ENCODE data around the gene BMAL1. TPM values are rescaled to one million over a fixed set of nuclear protein-coding genes. Genes with fewer than 3 reads are reported as not detected.

Gene BMAL1
- total RNA-seq, 1 donor: 13.0 TPM

GRCh38 chr11:13427440-13427839, 149.8 kb downstream of the BMAL1 start:
- Histone ChIP-seq H3K27me3 (ENCODE audit: insufficient read depth, low read length) (no peaks in the 10 kb centered on the region), H3K9me3 (ENCODE audit: low read depth, low read length) (no peaks in the 10 kb centered on the region), H2AFZ (ENCODE audit: low read length) (no peak overlapping the region), H3K4me1 (ENCODE audit: insufficient read depth, low read length) (peaks cover 8% of the 10 kb centered on the region), H3K4me2 (ENCODE audit: insufficient read depth, low read length) (no peak overlapping the region), H3K36me3 (ENCODE audit: insufficient read depth, low read length) (no peaks in the 10 kb centered on the region), H3K27ac (ENCODE audit: low read depth, low read length) (no peak overlapping the region), H3K79me2 (ENCODE audit: insufficient read depth, low read length) (peaks cover 71% of the 10 kb centered on the region), H3K4me3 (ENCODE audit: insufficient read depth, low read length) (no peak overlapping the region), H4K20me1 (ENCODE audit: insufficient read depth, low read length) (peaks cover 6% of the 10 kb centered on the region)
- no peak for DNase-seq (ENCODE audit: insufficient read length, low spot score, missing footprints)
- TF ChIP-seq CTCF (IDR thresholded peaks at IDR 0.05; ENCODE audit: extremely low read depth, low read depth, low read length): no peak

GRCh38 chr11:13429288-13429687, 151.7 kb downstream of the BMAL1 start:
- Histone ChIP-seq H3K27me3 (ENCODE audit: insufficient read depth, low read length) (no peaks in the 10 kb centered on the region), H3K27ac (ENCODE audit: low read depth, low read length) (no peak overlapping the region), H3K4me2 (ENCODE audit: insufficient read depth, low read length) (no peak overlapping the region), H3K79me2 (ENCODE audit: insufficient read depth, low read length) (peaks cover 75% of the 10 kb centered on the region), H2AFZ (ENCODE audit: low read length) (no peak overlapping the region), H3K4me3 (ENCODE audit: insufficient read depth, low read length) (no peak overlapping the region), H3K4me1 (ENCODE audit: insufficient read depth, low read length) (peaks cover 7% of the 10 kb centered on the region), H3K36me3 (ENCODE audit: insufficient read depth, low read length) (no peaks in the 10 kb centered on the region), H4K20me1 (ENCODE audit: insufficient read depth, low read length) (peaks cover 5% of the 10 kb centered on the region), H3K9me3 (ENCODE audit: low read depth, low read length) (no peaks in the 10 kb centered on the region)
- DNase-seq (ENCODE audit: insufficient read length, low spot score, missing footprints): no peak
- TF ChIP-seq CTCF (IDR thresholded peaks at IDR 0.05; ENCODE audit: extremely low read depth, low read depth, low read length): no peak

- Histone ChIP-seq H2AFZ (ENCODE audit: low read length) (no peak overlapping the region), H3K36me3 (ENCODE audit: insufficient read depth, low read length) (no peaks in the 10 kb centered on the region), H3K4me1 (ENCODE audit: insufficient read depth, low read length) (peaks cover 1% of the 10 kb centered on the region), H4K20me1 (ENCODE audit: insufficient read depth, low read length) (no peaks in the 10 kb centered on the region), H3K27me3 (ENCODE audit: insufficient read depth, low read length) (no peaks in the 10 kb centered on the region), H3K27ac (ENCODE audit: low read depth, low read length) (no peak overlapping the region), H3K9me3 (ENCODE audit: low read depth, low read length) (no peaks in the 10 kb centered on the region), H3K4me2 (ENCODE audit: insufficient read depth, low read length) (no peak overlapping the region), H3K79me2 (ENCODE audit: insufficient read depth, low read length) (peaks cover 76% of the 10 kb centered on the region), H3K4me3 (ENCODE audit: insufficient read depth, low read length) (no peak overlapping the region)
- no peak for TF ChIP-seq CTCF (IDR thresholded peaks at IDR 0.05; ENCODE audit: extremely low read depth, low read depth, low read length)
- no peak for DNase-seq (ENCODE audit: insufficient read length, low spot score, missing footprints)
These were observed 152.2 kb downstream of the BMAL1 start for GRCh38 chr11:13429836-13430235.

GRCh38 chr11:13433437-13433836, 155.8 kb downstream of the BMAL1 start:
- H3K27me3 ChIP-seq (ENCODE audit: insufficient read depth, low read length): no peaks in the 10 kb centered on the region
- no peak overlapping the region for H3K4me2 ChIP-seq (ENCODE audit: insufficient read depth, low read length)
- no peaks in the 10 kb centered on the region for H4K20me1 ChIP-seq (ENCODE audit: insufficient read depth, low read length)
- no peak for TF ChIP-seq CTCF (IDR thresholded peaks at IDR 0.05; ENCODE audit: extremely low read depth, low read depth, low read length)
- no peak overlapping the region for H3K4me3 ChIP-seq (ENCODE audit: insufficient read depth, low read length)
- no peaks in the 10 kb centered on the region for H3K4me1 ChIP-seq (ENCODE audit: insufficient read depth, low read length)
- H2AFZ ChIP-seq (ENCODE audit: low read length): no peak overlapping the region
- DNase-seq (ENCODE audit: insufficient read length, low spot score, missing footprints): no peak
- no peaks in the 10 kb centered on the region for H3K36me3 ChIP-seq (ENCODE audit: insufficient read depth, low read length)
- no peaks in the 10 kb centered on the region for H3K9me3 ChIP-seq (ENCODE audit: low read depth, low read length)
- peaks cover 73% of the 10 kb centered on the region for H3K79me2 ChIP-seq (ENCODE audit: insufficient read depth, low read length)
- no peak overlapping the region for H3K27ac ChIP-seq (ENCODE audit: low read depth, low read length)
